HT1080 (cell line): Measurements from ENCODE around the gene TSR3. TPM values are rescaled to one million over a fixed set of nuclear protein-coding genes. Genes with fewer than 3 reads are reported as not detected.
A peak's percentile ranks its signal among the peaks of the same experiment; 100 is the strongest.

Experiments used
- DNase-seq: peaks from one replicate; pipeline ENCODE4 v3.0.0-alpha.2; 2015; ENCODE audit warnings: low read depth
- polyA plus RNA-seq, 2 experiments: library from polyadenylated mRNA; depleted of rRNA; stranded (reverse); fragments of >200 nt; gene quantifications; 2 replicates each; pipeline ENCODE4 v1.2.3, GENCODE V29; 2015
- total RNA-seq: library from RNA; depleted of rRNA; stranded (reverse); fragments of >200 nt; shearing (Covaris generic); gene quantifications from 2 replicates; pipeline ENCODE4 v1.2.3, GENCODE V29; 2014; rRNA removed

TSR3 gene
- 103 and 109 TPM in 2 replicates for total RNA-seq
- polyA plus RNA-seq (2015; cell fraction: cytosol; rRNA removed), result 75.2 and 81.5 TPM in 2 replicates
- polyA plus RNA-seq (2015; cell fraction: nucleus; rRNA removed), result 32.7 and 38.3 TPM in 2 replicates

- peak; percentile 70 for DNase-seq
Observed at GRCh38 chr16:1351582-1352362, at the start of gene TSR3, which contains the start of gene GNPTG. Gene TSR3, minus strand, starts transcription at chr16:1351878. Its CDS starts 74 bp downstream, at chr16:1351804. Gene GNPTG, plus strand, starts transcription at chr16:1351931. Its CDS starts 35 bp downstream, at chr16:1351966.

- no peak for DNase-seq
Observed at GRCh38 chr16:1401061-1401757, 49.5 kb upstream of the TSR3 start.

GRCh38 chr16:1398826-1399581 lies 47.3 kb upstream of the TSR3 start:
- DNase-seq, result no peak

- DNase-seq, result no peak
Observed at GRCh38 chr16:1398351-1398750, 46.7 kb upstream of the TSR3 start.

- DNase-seq, result no peak
Observed at GRCh38 chr16:1397779-1398178, 46.1 kb upstream of the TSR3 start.

GRCh38 chr16:1395444-1396031 lies 43.9 kb upstream of the TSR3 start:
- DNase-seq, result no peak

GRCh38 chr16:1394367-1394951 lies 42.8 kb upstream of the TSR3 start:
- DNase-seq, result no peak

GRCh38 chr16:1393613-1394176 lies 42.0 kb upstream of the TSR3 start:
- no peak for DNase-seq

GRCh38 chr16:1392826-1393225 lies 41.1 kb upstream of the TSR3 start:
- DNase-seq, result no peak

GRCh38 chr16:1390239-1390779 lies 38.6 kb upstream of the TSR3 start:
- DNase-seq, result no peak

- no peak for DNase-seq
Observed at GRCh38 chr16:1389762-1390161, 38.1 kb upstream of the TSR3 start.

GRCh38 chr16:1387331-1387730 lies 35.7 kb upstream of the TSR3 start:
- no peak for DNase-seq

GRCh38 chr16:1385232-1385631 lies 33.6 kb upstream of the TSR3 start:
- DNase-seq, result no peak

GRCh38 chr16:1383556-1383955 lies 31.9 kb upstream of the TSR3 start:
- no peak for DNase-seq

GRCh38 chr16:1381612-1382406 lies 30.1 kb upstream of the TSR3 start:
- no peak for DNase-seq

GRCh38 chr16:1380195-1380594 lies 28.5 kb upstream of the TSR3 start:
- DNase-seq, result no peak

GRCh38 chr16:1379304-1380076 lies 27.8 kb upstream of the TSR3 start:
- peak; percentile 29 for DNase-seq

GRCh38 chr16:1378804-1379303 lies 27.2 kb upstream of the TSR3 start:
- DNase-seq, result peak; percentile 64
